ENCODE measurements around the gene SMOC2. TPM values are rescaled to one million over a fixed set of nuclear protein-coding genes. Genes with fewer than 3 reads are reported as not detected.

The SMOC2 gene
- total RNA-seq, 1 experiment from 2014 or later, result 2.1 TPM

GRCh38 chr6:168583126-168583525, 142.1 kb downstream of the SMOC2 start:
- no peaks in the 10 kb centered on the region; a peak in 1 of 5 replicates for H3K9me3 Mint-ChIP-seq
- Histone ChIP-seq H3T11ph (ENCODE audit: low read length) (no peak overlapping the region), H3K23me2 (ENCODE audit: insufficient read length, low read depth, low read length, poor library complexity, severe bottlenecking) (no peaks in the 10 kb centered on the region), H3K23ac (ENCODE audit: insufficient read length, low read depth, low read length) (no peak overlapping the region), H4K20me1 (ENCODE audit: control insufficient read depth, insufficient read depth, insufficient read length) (no peaks in the 10 kb centered on the region), H3K79me2 (ENCODE audit: insufficient read depth, low read length) (no peaks in the 10 kb centered on the region), H4K8ac (replicated peaks; ENCODE audit: insufficient read length, low read depth, low read length) (no peak overlapping the region), H3K79me1 (ENCODE audit: insufficient read depth, low read depth, low read length, poor library complexity, severe bottlenecking) (no peaks in the 10 kb centered on the region), H3K4me2 (ENCODE audit: insufficient read depth, insufficient read length, low read length) (no peak overlapping the region), H3K18ac (ENCODE audit: insufficient read length, low read depth, low read length) (no peak overlapping the region), H3K14ac (ENCODE audit: insufficient read depth, low read length) (no peak overlapping the region), H2AK5ac (ENCODE audit: insufficient read length, low read length) (no peak overlapping the region), H2BK120ac (ENCODE audit: low read depth, low read length, poor library complexity, severe bottlenecking) (no peak overlapping the region), H3K9me3 (ENCODE audit: control insufficient read depth, low read depth, low read length) (no peaks in the 10 kb centered on the region), H3K27me3 (ENCODE audit: insufficient read depth, low read length) (no peaks in the 10 kb centered on the region), H3K9ac (ENCODE audit: extremely low read depth, insufficient read length, low read length) (no peak overlapping the region), H3K4me1 (ENCODE audit: insufficient read depth, low read length) (no peaks in the 10 kb centered on the region), H3K27ac (ENCODE audit: insufficient read length, low read depth, low read length) (no peak overlapping the region), H2AFZ (ENCODE audit: low read length) (no peak overlapping the region), H2BK15ac (ENCODE audit: low read depth, low read length) (no peak overlapping the region), H2BK5ac (ENCODE audit: insufficient read length, low read length) (no peak overlapping the region), H4K5ac (ENCODE audit: insufficient read length, low read depth, low read length) (no peak overlapping the region), H2BK12ac (ENCODE audit: insufficient read length, low read depth, low read length) (no peak overlapping the region), H3K56ac (ENCODE audit: insufficient read length, low read depth, low read length) (no peak overlapping the region), H3K4ac (ENCODE audit: low read depth, low read length) (no peak overlapping the region), H2BK20ac (ENCODE audit: low read depth, low read length, poor library complexity, severe bottlenecking) (no peak overlapping the region), H4K91ac (ENCODE audit: insufficient read length, low read depth, low read length) (no peak overlapping the region)
- no peak overlapping the region for H3K4me3 Mint-ChIP-seq
- WGBS (ENCODE audit: extremely low coverage, insufficient read length, low lambda C conversion rate), result no CpG with 5 or more reads among the region's 6 CpGs
- no peak for TF ChIP-seq CTCF (conservative IDR thresholded peaks at IDR 0.05)
- no peak for DNase-seq
- peaks cover 2% of the 10 kb centered on the region; the same call in 1 of the 2 replicates for H3K27me3 Mint-ChIP-seq (ENCODE audit: low read depth)
- no peaks in the 10 kb centered on the region for H3K36me3 Mint-ChIP-seq (ENCODE audit: insufficient read depth in 1 of 3, low read depth in 3 of 3)
- H3K4me1 Mint-ChIP-seq, result peaks cover 13 to 15% of the 10 kb centered on the region in 2 experiments
- H3K27ac Mint-ChIP-seq, result 0 out of 7 replicates have a peak overlapping the region, but pooled peaks of 1 of the 3 experiments have one; percentile 60
